ENCODE results near the gene CEP72. TPM values are rescaled to one million over a fixed set of nuclear protein-coding genes. Genes with fewer than 3 reads are reported as not detected.
"Not testable (repeated sequence)": the region's sequence is repeated elsewhere in the genome, so short reads cannot be mapped to it uniquely, and the experiment has no call there.

Gene CEP72
- total and polyA plus RNA-seq, 10 of the 15 experiments (the other 5 are each of a cell fraction or from before 2014, with no cell fraction given): 0.35 to 13.5 (median 8.3) TPM

- TF ChIP-seq MEF2A (IDR thresholded peaks at IDR 0.05; ENCODE audit: insufficient read depth, low read depth, low read length) (no peak), BRCA1 (IDR thresholded peaks at IDR 0.05; ENCODE audit: low read depth, low read length) (no peak), GATAD2B (conservative IDR thresholded peaks at IDR 0.05; ENCODE audit: low read depth) (no peak), ZBTB40 (IDR thresholded peaks at IDR 0.05; ENCODE audit: borderline replicate concordance) (no peak), HCFC1 (IDR thresholded peaks at IDR 0.05; ENCODE audit: low read length) (no peak)
Observed at GRCh38 chr5:574906-575305, 37.2 kb upstream of the CEP72 start (continued).

GRCh38 chr5:575636-576035 is 36.5 kb upstream of the CEP72 start:
- no peaks in the 10 kb centered on the region for H3K79me2 ChIP-seq (ENCODE audit: control insufficient read depth, insufficient read depth, low read length)
- in situ Hi-C loops (cut with MboI): no loop called here
- TF ChIP-seq POLR2A (IDR thresholded peaks at IDR 0.05; ENCODE audit: low read depth, low read length) (no peak), ELK1 (IDR thresholded peaks at IDR 0.05; ENCODE audit: low read depth, low read length) (no peak), SMC3 (IDR thresholded peaks at IDR 0.05; ENCODE audit: borderline replicate concordance, low read length) (no peak), GABPA (IDR thresholded peaks at IDR 0.05; ENCODE audit: low read depth) (no peak), TAF1 (IDR thresholded peaks at IDR 0.05; ENCODE audit: borderline replicate concordance, low read depth, low read length) (no peak), SP1 (IDR thresholded peaks at IDR 0.05; ENCODE audit: low read depth, low read length) (no peak), HCFC1 (IDR thresholded peaks at IDR 0.05; ENCODE audit: low read length) (no peak)
- H3K4me2 ChIP-seq (ENCODE audit: control insufficient read depth, insufficient read depth): no peak overlapping the region
- ATAC-seq: no peak
- H3K9ac ChIP-seq (ENCODE audit: control insufficient read depth, insufficient read depth, low read length): no peak overlapping the region
- H3K4me3 ChIP-seq: no peak overlapping the region
- no peaks in the 10 kb centered on the region for H4K20me1 ChIP-seq (ENCODE audit: control insufficient read depth, insufficient read depth)
- ChIA-PET RAD21 (ENCODE audit: unreplicated experiment) (interaction anchor here (0.5 kb wide), 1 partner anchor 387 kb away, joined by 3 read pairs; no protein-coding TSS in a partner anchor), POLR2A (no interaction called here), CTCF (no interaction called here), SMC1A (ENCODE audit: uncharacterized antibody, unreplicated experiment) (no interaction called here)
- BruUV-seq (replicated peaks): no TSS peak
- DNase-seq (ENCODE audit: low read depth, low spot score): no peak
- WGBS (ENCODE audit: insufficient coverage, insufficient replicate concordance, low lambda C conversion rate, missing lambda C conversion rate): 2% methylated on average over 4 of the region's 4 CpGs
- H3K27ac ChIP-seq (ENCODE audit: control insufficient read depth, insufficient read depth): no peak overlapping the region
- H3K9me3 ChIP-seq (replicated peaks; ENCODE audit: control insufficient read depth, insufficient read depth, low read length): no peaks in the 10 kb centered on the region; the same call in 1 of the 3 replicates
- FAIRE-seq: no peak
- H2AFZ ChIP-seq (ENCODE audit: control insufficient read depth, low read depth, low read length): no peak overlapping the region
- H3K36me3 ChIP-seq (ENCODE audit: control insufficient read depth in 2 of 2, insufficient read depth in 2 of 2, low read length in 1 of 2): no peaks in the 10 kb centered on the region
- intact Hi-C loops (cut with micrococcal nuclease; ENCODE audit: unreplicated experiment): no loop called here
- no peaks in the 10 kb centered on the region for H3K4me1 ChIP-seq (ENCODE audit: control insufficient read depth, insufficient read depth, low read length)
- H3K27me3 ChIP-seq (replicated peaks in 1 of 2; ENCODE audit: control insufficient read depth in 2 of 2, insufficient read depth in 2 of 2, low read length in 1 of 2): no peaks in the 10 kb centered on the region; a peak in 1 of 4 replicates

GRCh38 chr5:577214-577613 is 34.9 kb upstream of the CEP72 start:
- H3K79me2 ChIP-seq (ENCODE audit: control insufficient read depth, insufficient read depth, low read length); in situ Hi-C loops (cut with MboI); H3K27ac ChIP-seq (ENCODE audit: control insufficient read depth, insufficient read depth); DNase-seq (ENCODE audit: low read depth, low spot score); POLR2A ChIA-PET; H3K9ac ChIP-seq (ENCODE audit: control insufficient read depth, insufficient read depth, low read length); H3K27me3 ChIP-seq (replicated peaks in 1 of 2; ENCODE audit: control insufficient read depth in 2 of 2, insufficient read depth in 2 of 2, low read length in 1 of 2); H2AFZ ChIP-seq (ENCODE audit: control insufficient read depth, low read depth, low read length); H3K36me3 ChIP-seq (ENCODE audit: control insufficient read depth in 2 of 2, insufficient read depth in 2 of 2, low read length in 1 of 2); H3K4me3 ChIP-seq; ATAC-seq; H3K4me2 ChIP-seq (ENCODE audit: control insufficient read depth, insufficient read depth); H3K4me1 ChIP-seq (ENCODE audit: control insufficient read depth, insufficient read depth, low read length); FAIRE-seq; intact Hi-C loops (cut with micrococcal nuclease; ENCODE audit: unreplicated experiment); H3K9me3 ChIP-seq (replicated peaks; ENCODE audit: control insufficient read depth, insufficient read depth, low read length); RAD21 ChIA-PET (ENCODE audit: unreplicated experiment); BruUV-seq (replicated peaks); H4K20me1 ChIP-seq (ENCODE audit: control insufficient read depth, insufficient read depth): not testable (repeated sequence)
- CTCF ChIA-PET: interaction anchor here (1.3 kb wide), 1 partner anchor 130 kb away, joined by 4 read pairs; no protein-coding TSS in a partner anchor
- 83% methylated on average over 2 of the region's 2 CpGs for WGBS (ENCODE audit: insufficient coverage, insufficient replicate concordance, low lambda C conversion rate, missing lambda C conversion rate)
- SMC1A ChIA-PET (ENCODE audit: uncharacterized antibody, unreplicated experiment): interaction anchor here (0.8 kb wide), 1 partner anchor 9 kb away, joined by 3 read pairs; no protein-coding TSS in a partner anchor

Data from GM12878 (cell line).